K562 (cell line): ENCODE measurements around the gene GLB1L. TPM values are rescaled to one million over a fixed set of nuclear protein-coding genes. Genes with fewer than 3 reads are reported as not detected.

Experiments used
- ATAC-seq: fragments of 200-7000 bp; cut with Tn5 transposase; 3 replicates; pipeline ENCODE4 v1.9.1; 2020; ENCODE audit warnings: moderate library complexity
- BruUV-seq: library from RNA; stranded (reverse); fragments of 400-500 nt; replicated peaks from 2 replicates; lab custom pipeline; 2021; lab: Mats Ljungman, UMichigan
- CTCF ChIA-PET: fragments of 300-600 bp; formaldehyde crosslinking; extraction: SDS; loops from one replicate; lab custom pipeline; 2021; ENCODE audit warnings: low intra/inter-chr PET ratio; lab: Yijun Ruan, JAX
- POLR2A ChIA-PET: fragments of 300-600, 350-650 bp; sonication (Branson Sonifier 250); formaldehyde crosslinking; extraction: SDS; loops from one replicate; lab custom pipeline; 2021; ENCODE audit warnings: antibody characterized with exemption, inconsistent platforms; lab: Yijun Ruan, JAX
- DNase-seq, 4 experiments: peaks; one replicate each; pipeline versions ENCODE4 v3.0.0 to v3.0.0-alpha.2; 2011 to 2018; ENCODE audit warnings: low spot score in 3 of 4, mixed read lengths in 3 of 4; ENCODE audit errors: extremely low read depth in 1 of 4
- FAIRE-seq: peaks from 2 replicates; lab custom pipeline; 2011; peaks lifted over from hg19 to GRCh38; lab: Jason Lieb, UNC
- H2AFZ ChIP-seq: 2 replicates; pipeline ENCODE4 v1.6.0; 2011; ENCODE audit warnings: low read depth, low read length, control low read depth, inconsistent platforms
- H3K27ac ChIP-seq: fragments of 200-600 bp; 3 replicates; pipeline ENCODE4 v1.8.0; 2011; ENCODE audit warnings: low read depth, mild to moderate bottlenecking, control low read depth, inconsistent platforms, low read length, moderate library complexity, mixed read lengths; ENCODE audit errors: extremely low read depth
- H3K27me3 ChIP-seq, 2 experiments: fragments of 300-600 bp in 1 of 2; 2 replicates in 1 of 2; 3 replicates in 1 of 2; pipeline versions ENCODE4 v1.6.0 to v1.8.0; 2011; ENCODE audit warnings: inconsistent platforms in 2 of 2, low read length in 2 of 2, mild to moderate bottlenecking in 1 of 2, mixed read lengths in 1 of 2, moderate library complexity in 1 of 2; ENCODE audit not compliant: control insufficient read depth in 2 of 2, insufficient read depth in 2 of 2
- H3K36me3 ChIP-seq: fragments of 300-600 bp; 3 replicates; pipeline ENCODE4 v1.8.0; 2011; ENCODE audit warnings: mild to moderate bottlenecking, low read length, inconsistent platforms; ENCODE audit not compliant: control insufficient read depth, insufficient read depth
- H3K4me1 ChIP-seq, 2 experiments: fragments of 200-600 bp in 1 of 2; replicated peaks in 1 of 2; 2 replicates in 1 of 2; 3 replicates in 1 of 2; pipeline versions ENCODE4 v1.5.1 to v1.8.0; 2011; ENCODE audit warnings: inconsistent platforms in 2 of 2, low read length in 2 of 2, mild to moderate bottlenecking in 1 of 2, mixed read lengths in 1 of 2, moderate library complexity in 1 of 2; ENCODE audit not compliant: control insufficient read depth in 2 of 2, insufficient read depth in 2 of 2
- H3K4me2 ChIP-seq: 2 replicates; pipeline ENCODE4 v1.6.1; 2011; ENCODE audit warnings: low read length, control low read depth, inconsistent platforms, mixed read lengths; ENCODE audit not compliant: insufficient read depth
- H3K4me3 ChIP-seq: fragments of 200-600 bp; sonication (generic), shearing (Covaris generic); 2 replicates; pipeline ENCODE4 v1.5.1; 2016; ENCODE audit warnings: control low read depth, inconsistent platforms
- H3K79me2 ChIP-seq: fragments of 200-600 bp; 3 replicates; pipeline ENCODE4 v1.8.0; 2011; ENCODE audit warnings: low read length, inconsistent platforms; ENCODE audit not compliant: control insufficient read depth, insufficient read depth
- H3K9ac ChIP-seq, 2 experiments: 2 replicates each; pipeline versions ENCODE4 v1.6.0 to v1.6.1; 2011; ENCODE audit warnings: low read depth in 2 of 2, low read length in 2 of 2, control low read depth in 1 of 2, inconsistent platforms in 1 of 2, mild to moderate bottlenecking in 1 of 2, mixed read lengths in 1 of 2; ENCODE audit not compliant: insufficient read depth in 1 of 2
- H3K9me1 ChIP-seq: one replicate; pipeline ENCODE4 v1.6.0; 2011; ENCODE audit warnings: inconsistent platforms, mild to moderate bottlenecking, low read length, moderate library complexity; ENCODE audit not compliant: control insufficient read depth, insufficient read depth
- H3K9me3 ChIP-seq: replicated peaks from 2 replicates; pipeline ENCODE4 v1.5.1; 2011; ENCODE audit warnings: low read depth, low read length, inconsistent platforms; ENCODE audit not compliant: control insufficient read depth, insufficient read depth
- H4K20me1 ChIP-seq: replicated peaks from 2 replicates; pipeline ENCODE4 v1.6.1; 2011; ENCODE audit warnings: low read length, inconsistent platforms, mixed read lengths; ENCODE audit not compliant: control insufficient read depth, insufficient read depth
- ATF6 ChIP-seq: sonication (generic); formaldehyde crosslinking; IDR thresholded peaks from 2 replicates; pipeline ENCODE4 v1.4.0; 2020; ENCODE audit warnings: mild to moderate bottlenecking, missing genetic modification reagents
- KAT2B ChIP-seq: IDR thresholded peaks from one replicate; pipeline ENCODE4 v1.6.1; 2012; ENCODE audit warnings: low read depth, mild to moderate bottlenecking, control low read depth, inconsistent platforms, low read length, moderate library complexity
- RB1 ChIP-seq: fragments of 450-650 bp; IDR thresholded peaks from 2 replicates; pipeline ENCODE4 v1.6.1; 2017; ENCODE audit warnings: low read depth, mild to moderate bottlenecking
- RNF2 ChIP-seq: sonication (generic); IDR thresholded peaks from 2 replicates; pipeline ENCODE4 v1.6.1; 2016
- TSC22D4 ChIP-seq: fragments of 450-650 bp; IDR thresholded peaks from 2 replicates; pipeline ENCODE4 v1.6.1; 2016; ENCODE audit warnings: missing genetic modification characterization, missing biosample characterization, control low read depth
- XRCC5 ChIP-seq: fragments of 200-400 bp; formaldehyde crosslinking; IDR thresholded peaks from 2 replicates; pipeline ENCODE4 v1.6.1; 2017; ENCODE audit warnings: low read depth, mild to moderate bottlenecking, low read length
- ZNF449 ChIP-seq: fragments of 250-450 bp; sonication (Bioruptor Pico); IDR thresholded peaks from 2 replicates; pipeline ENCODE4 v1.8.0; 2022; ENCODE audit warnings: moderate library complexity, mild to moderate bottlenecking, inconsistent platforms
- WGBS: fragments of 100-300 bp; shearing (Covaris generic); methylation state at CpG from one replicate; pipeline ENCODE4 v1.1.6; 2016; ENCODE audit warnings: low coverage, mixed read lengths; ENCODE audit not compliant: insufficient coverage; ENCODE audit errors: missing lambda C conversion rate; 5-methylcytosine and 5-hydroxymethylcytosine counted together
- in situ Hi-C: fragments of 300-500 bp; cut with MboI; formaldehyde crosslinking; loops from 4 replicates; pipeline ENCODE4 v1.15.0; 2018; ENCODE audit warnings: inconsistent platforms, mixed read lengths
- intact Hi-C: fragments of 100-400 bp; cut with micrococcal nuclease; formaldehyde crosslinking; loops from 2 replicates; pipeline ENCODE4 v1.14.2; 2022
- polyA plus RNA-seq, 8 experiments: library from polyadenylated mRNA; depleted of rRNA in 4 of 8; stranded (reverse) in 5 of 8; unstranded in 3 of 8; fragments of >200 nt; fragmentation: Nextera tagmentation in 2 of 8; fragmentation: Illumina TruSeq in 1 of 8; extraction: Ambion mirVana in 2 of 8; extraction: Trizol in 1 of 8; gene quantifications; 2 replicates each; pipeline versions ENCODE4 v1.2.1 to v1.2.3, GENCODE V29; 2011 to 2014; ENCODE audit warnings: inconsistent platforms in 1 of 8, missing spikeins in 1 of 8
- total RNA-seq, 7 experiments: library from RNA; depleted of rRNA in 6 of 7; stranded (reverse); fragments of >200 nt in 6 of 7; fragmentation: Illumina TruSeq in 2 of 7; extraction: Trizol in 2 of 7; gene quantifications; 2 replicates each; pipeline versions ENCODE4 v1.2.1 to v1.2.3, GENCODE V29; 2011 to 2021; ENCODE audit warnings: low replicate concordance in 1 of 7

GLB1L gene
- total and polyA plus RNA-seq, 9 of the 15 experiments (the other 6 are each of a cell fraction or from before 2014, with no cell fraction given), result 0.42 to 2.9 (median 2.5) TPM

- ChIA-PET POLR2A (interaction anchor here (0.7 to 1.2 kb wide), 3 partner anchors 10 to 853 kb away, joined by 3 to 4 read pairs (median 3); no protein-coding TSS in a partner anchor), CTCF (no interaction called here)
- Histone ChIP-seq H3K27me3 (no peaks in the 10 kb centered on the region), H3K9ac (no peak overlapping the region), H3K4me2 (no peak overlapping the region), H3K36me3 (no peaks in the 10 kb centered on the region), H3K4me3 (no peak overlapping the region), H3K9me1 (no peaks in the 10 kb centered on the region), H3K4me1 (peaks cover 38 to 64% of the 10 kb centered on the region in 2 experiments), H4K20me1 (no peaks in the 10 kb centered on the region), H2AFZ (no peak overlapping the region), H3K79me2 (no peaks in the 10 kb centered on the region), H3K27ac (no peak overlapping the region), H3K9me3 (no peaks in the 10 kb centered on the region)
- in situ Hi-C loops, result loop anchor here (5.0 kb wide), 1 partner anchor 118 kb away; the partner anchor contains the start of gene SLC23A3
- no peak for TF ChIP-seq ATF6 (CRISPR knock-in tag)
- TF ChIP-seq XRCC5, result no peak
- TF ChIP-seq TSC22D4 (tag), result no peak
- no peak for TF ChIP-seq RNF2
- TF ChIP-seq ZNF449, result no peak
- TF ChIP-seq KAT2B, result no peak
- TF ChIP-seq RB1, result no peak
- intact Hi-C loops, result no loop called here
- BruUV-seq, result no TSS peak
- FAIRE-seq (no peak), DNase-seq (no peak), ATAC-seq (no peak)
- 51% methylated on average over 9 of the region's 16 CpGs for whole genome bisulfite sequencing
Observed at GRCh38 chr2:219290381-219291171, 45.3 kb upstream of the GLB1L start.
